GM18861 (cell line): ENCODE data around the gene ADGRD1.

Experiments
- ATAC-seq: cut with Tn5 transposase; IDR thresholded peaks from one replicate; pipeline ENCODE4 v1.9.1; 2021; ENCODE audit not compliant: unreplicated experiment

ADGRD1 gene

DNA sequence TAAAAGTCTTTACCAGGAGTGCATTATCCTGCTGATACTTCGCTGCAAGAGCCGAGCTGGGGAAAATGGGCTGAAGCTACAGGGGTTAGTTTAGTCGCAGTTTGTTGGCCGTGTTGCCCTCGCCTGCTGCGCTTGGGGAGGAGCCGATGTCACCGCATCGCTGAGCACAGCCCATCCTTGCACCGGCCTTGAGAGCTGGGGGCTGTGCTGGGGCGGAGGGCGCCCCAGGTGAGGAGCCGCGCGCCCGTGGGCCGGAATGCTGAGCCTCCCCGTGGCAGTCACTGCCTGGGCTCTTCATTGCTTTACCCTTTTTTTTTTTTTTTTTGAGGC lies 50.0 kb downstream of the ADGRD1 start:
- ATAC-seq = no peak

GRCh38 chr12:131004166-131004565 lies 50.5 kb downstream of the ADGRD1 start:
- no peak for ATAC-seq

- no peak for ATAC-seq
Observed at GRCh38 chr12:131005161-131006035, 51.7 kb downstream of the ADGRD1 start.

GRCh38 chr12:131006036-131006735 lies 52.5 kb downstream of the ADGRD1 start:
- ATAC-seq = no peak

DNA sequence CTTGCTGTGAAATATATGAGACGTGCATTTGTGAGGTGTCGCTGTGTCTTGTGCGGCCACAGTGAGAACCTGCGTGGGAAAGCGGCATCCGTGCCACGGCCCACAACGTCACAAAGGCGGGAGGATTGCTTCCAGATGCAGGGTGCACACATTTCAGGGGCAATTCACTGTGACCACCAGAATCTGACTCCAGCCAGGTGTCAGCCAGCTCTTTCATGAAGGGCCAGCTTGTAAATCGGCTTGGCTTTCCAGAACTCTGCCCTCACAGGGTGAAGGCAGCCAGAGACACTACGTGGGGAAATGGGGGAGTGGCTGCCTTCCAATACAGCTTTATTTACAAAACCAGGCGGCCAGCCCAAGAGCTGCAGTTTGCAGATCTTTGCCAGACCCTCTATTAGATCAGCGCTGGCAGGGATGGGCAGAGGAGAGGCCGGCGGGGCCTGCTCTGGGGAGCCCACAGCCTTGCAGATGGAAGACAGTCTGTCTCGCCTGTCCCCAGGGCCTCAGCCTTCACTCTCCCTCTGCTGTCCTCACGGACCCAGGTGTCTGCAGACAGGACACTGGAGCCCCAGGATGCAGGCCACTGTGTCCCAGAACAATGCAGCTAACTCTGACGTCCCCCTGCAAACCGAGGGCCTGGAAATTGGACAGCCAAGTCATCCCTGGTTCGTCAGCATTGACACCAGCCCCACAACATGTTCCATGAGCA lies 53.5 kb downstream of the ADGRD1 start:
- ATAC-seq = no peak

GRCh38 chr12:131007740-131008117 lies 54.0 kb downstream of the ADGRD1 start:
- no peak for ATAC-seq

GRCh38 chr12:131008131-131008912 lies 54.6 kb downstream of the ADGRD1 start:
- ATAC-seq = no peak

- no peak for ATAC-seq
Observed at GRCh38 chr12:131008913-131009270, 55.2 kb downstream of the ADGRD1 start.

- no peak for ATAC-seq
Observed at GRCh38 chr12:131009595-131010395, 56.1 kb downstream of the ADGRD1 start.

GRCh38 chr12:131010396-131011131 lies 56.9 kb downstream of the ADGRD1 start:
- ATAC-seq = no peak

DNA sequence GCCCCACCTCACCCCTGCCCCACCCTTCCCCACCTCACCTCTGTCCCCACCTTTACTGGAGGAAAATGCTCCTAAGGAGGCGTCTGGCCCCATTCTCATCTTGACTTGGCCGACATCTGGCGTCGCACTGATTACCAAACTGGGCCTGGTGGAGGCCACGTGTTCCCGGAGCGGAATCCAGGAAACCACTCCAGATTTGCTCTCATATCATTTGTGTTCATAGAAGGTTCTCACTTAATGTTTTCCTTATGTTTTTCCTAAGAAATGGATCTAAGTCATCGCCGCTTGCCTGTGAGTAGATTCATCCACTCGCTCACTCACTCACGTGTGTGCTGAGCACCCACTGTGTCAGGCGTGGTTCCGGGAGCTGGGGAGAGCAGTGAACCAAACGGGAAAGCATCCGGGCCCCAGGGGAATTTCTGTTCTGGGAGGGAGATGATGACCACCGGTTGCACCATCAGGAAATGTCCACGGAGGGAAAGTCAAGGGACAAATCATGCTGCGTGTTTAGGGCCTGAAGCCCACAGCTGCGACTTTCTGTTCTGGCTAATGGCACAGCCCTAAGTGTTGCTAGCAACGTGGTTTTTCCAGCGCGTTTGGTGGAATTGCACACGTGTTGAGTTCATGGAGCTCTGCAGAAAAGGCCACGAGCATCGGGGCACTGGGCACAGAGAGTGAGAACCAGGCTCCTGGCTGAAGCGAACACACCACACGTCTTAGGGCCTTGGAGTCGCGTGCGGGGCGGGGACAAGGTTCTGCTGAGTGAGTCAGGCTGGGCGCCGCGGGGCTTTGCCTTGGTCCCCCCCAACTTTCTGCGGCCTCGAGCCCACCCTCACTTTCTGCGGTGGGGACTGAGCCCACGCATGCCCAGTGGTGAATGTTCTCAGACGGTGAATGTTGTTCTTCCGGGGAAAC lies 57.7 kb downstream of the ADGRD1 start:
- no peak for ATAC-seq

GRCh38 chr12:131012279-131013069 lies 58.8 kb downstream of the ADGRD1 start:
- no peak for ATAC-seq

- ATAC-seq = no peak
Observed at GRCh38 chr12:131013118-131013517, 59.4 kb downstream of the ADGRD1 start.

DNA sequence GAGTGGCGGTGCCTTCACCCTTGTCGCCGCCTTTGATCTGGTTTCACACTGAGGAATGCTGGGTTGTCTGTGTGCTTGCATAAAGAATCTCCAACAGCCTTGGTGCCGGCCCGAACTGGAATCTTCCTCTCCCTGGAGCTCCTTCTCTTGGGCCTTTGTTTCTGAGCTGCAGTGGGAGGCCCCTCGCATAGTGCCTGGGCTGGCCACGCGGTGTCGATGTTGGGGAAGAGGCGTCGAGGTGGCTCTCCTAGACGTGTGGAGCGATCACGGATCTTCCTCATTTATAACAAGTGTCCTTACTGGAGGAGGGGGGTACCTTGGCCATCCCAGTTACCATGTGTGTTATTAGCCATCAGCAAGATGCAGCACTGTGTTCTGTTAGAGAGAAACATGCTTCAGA lies 60.6 kb downstream of the ADGRD1 start:
- ATAC-seq = no peak

- no peak for ATAC-seq
Observed at GRCh38 chr12:131015581-131016337, 62.1 kb downstream of the ADGRD1 start.

- no peak for ATAC-seq
Observed at GRCh38 chr12:131017477-131017991, 63.8 kb downstream of the ADGRD1 start.
